Stimulated activated CD8-positive, alpha-beta memory T cell treated with anti-CD3 and anti-CD28 coated beads, Interleukin-12 subunit alpha, Interleukin-12 subunit beta, amount 100 ng/mL, for 24 hours (primary cell): ENCODE results near the gene HDAC9.
"Not testable (repeated sequence)": the region's sequence is repeated elsewhere in the genome, so short reads cannot be mapped to it uniquely, and the experiment has no call there.

Experiments
- DNase-seq: peaks from one replicate; pipeline ENCODE4 v3.0.0-alpha.2; 2020; ENCODE audit errors: extremely low read depth

Gene HDAC9

GRCh38 chr7:18721429-18721828 lies 225.9 kb downstream of the HDAC9 start:
- DNase-seq = no peak

GRCh38 chr7:18724318-18724717 lies 228.8 kb downstream of the HDAC9 start:
- DNase-seq = no peak

- DNase-seq = no peak
Observed at GRCh38 chr7:18727115-18727870, 231.7 kb downstream of the HDAC9 start.

- not testable (repeated sequence) for DNase-seq
Observed at GRCh38 chr7:18736012-18736411, 240.5 kb downstream of the HDAC9 start.

GRCh38 chr7:18740579-18740988 lies 245.0 kb downstream of the HDAC9 start:
- DNase-seq = no peak

GRCh38 chr7:18753972-18754610 lies 258.5 kb downstream of the HDAC9 start:
- no peak for DNase-seq

GRCh38 chr7:18754766-18755165 lies 259.2 kb downstream of the HDAC9 start:
- no peak for DNase-seq

- no peak for DNase-seq
Observed at GRCh38 chr7:18755793-18756192, 260.2 kb downstream of the HDAC9 start.

GRCh38 chr7:18756378-18757050 lies 261.0 kb downstream of the HDAC9 start:
- DNase-seq = no peak

- DNase-seq = no peak
Observed at GRCh38 chr7:18760046-18760445, 264.5 kb downstream of the HDAC9 start.

GRCh38 chr7:18760631-18761445 lies 265.3 kb downstream of the HDAC9 start:
- no peak for DNase-seq

GRCh38 chr7:18762189-18762588 lies 266.6 kb downstream of the HDAC9 start:
- no peak for DNase-seq

- DNase-seq = no peak
Observed at GRCh38 chr7:18768256-18768655, 272.7 kb downstream of the HDAC9 start.

GRCh38 chr7:18770154-18770811 lies 274.7 kb downstream of the HDAC9 start:
- no peak for DNase-seq

GRCh38 chr7:18770822-18771221 lies 275.3 kb downstream of the HDAC9 start:
- no peak for DNase-seq

- no peak for DNase-seq
Observed at GRCh38 chr7:18771834-18772566, 276.5 kb downstream of the HDAC9 start.

GRCh38 chr7:18772567-18772965 lies 277.0 kb downstream of the HDAC9 start:
- no peak for DNase-seq

GRCh38 chr7:18777314-18777713 lies 281.8 kb downstream of the HDAC9 start:
- DNase-seq = no peak

- no peak for DNase-seq
Observed at GRCh38 chr7:18778594-18778993, 283.0 kb downstream of the HDAC9 start.

- DNase-seq = no peak
Observed at GRCh38 chr7:18780266-18780665, 284.7 kb downstream of the HDAC9 start.

GRCh38 chr7:18780938-18781337 lies 285.4 kb downstream of the HDAC9 start:
- DNase-seq = no peak
